ENCODE results near the gene PTPN5.
A peak's percentile ranks its signal among the peaks of the same experiment; 100 is the strongest.
"Not testable (repeated sequence)": the region's sequence is repeated elsewhere in the genome, so short reads cannot be mapped to it uniquely, and the experiment has no call there.

Gene PTPN5

GRCh38 chr11:18704045-18704645 lies 87.5 kb downstream of the PTPN5 start:
- Mint-ChIP-seq H3K27ac (no peak overlapping the region), H3K36me3 (no peaks in the 10 kb centered on the region), H3K4me1 (peaks cover 18% of the 10 kb centered on the region), H3K27me3 (peaks cover 11% of the 10 kb centered on the region), H3K4me3 (peak overlapping the region; percentile 12), H3K9me3 (no peaks in the 10 kb centered on the region)
- ATAC-seq (ENCODE audit: low read depth) (no peak), DNase-seq (ENCODE audit: low spot score in 2 of 2) (no peak)

DNA sequence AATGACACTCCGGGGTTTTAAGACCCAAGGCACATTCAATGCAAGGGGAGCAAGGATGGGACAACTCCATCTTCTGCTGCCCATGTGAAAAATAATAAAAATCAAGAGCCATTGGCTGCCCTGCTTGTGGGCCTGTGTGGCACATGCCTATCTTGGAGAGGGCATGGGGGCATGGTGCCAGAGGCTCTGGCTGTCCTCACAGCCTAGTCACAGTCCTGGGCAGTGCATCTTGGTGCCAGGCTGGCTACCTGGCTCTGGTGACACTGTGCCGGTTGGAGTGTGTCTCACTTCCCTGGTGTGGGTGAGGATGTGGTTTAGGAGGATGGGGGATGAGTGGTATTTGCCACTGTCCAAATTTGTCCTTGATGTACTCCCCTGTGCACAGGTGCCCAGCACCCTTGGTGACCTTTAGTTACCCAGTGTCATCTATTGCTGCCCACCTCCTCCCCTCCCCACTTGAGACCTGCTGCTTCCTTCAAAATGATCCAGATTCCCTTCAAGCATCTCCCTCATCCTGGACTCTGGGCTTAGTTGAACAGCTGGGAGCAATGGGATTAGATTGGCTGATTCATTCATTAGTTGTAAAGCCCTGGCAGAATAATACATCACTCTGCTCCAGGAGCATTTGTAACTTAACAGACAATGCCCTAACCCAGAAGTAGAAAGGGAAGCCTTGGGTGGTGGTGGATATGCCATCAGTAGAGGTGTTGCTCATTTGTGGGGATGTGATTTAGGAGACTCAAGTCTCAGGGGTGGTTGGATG lies 88.4 kb downstream of the PTPN5 start:
- Mint-ChIP-seq H3K27ac (no peak overlapping the region), H3K36me3 (no peaks in the 10 kb centered on the region), H3K4me3 (no peak overlapping the region), H3K4me1 (peaks cover 20% of the 10 kb centered on the region), H3K9me3 (no peaks in the 10 kb centered on the region), H3K27me3 (peaks cover 9% of the 10 kb centered on the region)
- ATAC-seq (ENCODE audit: low read depth) (no peak), DNase-seq (ENCODE audit: low spot score in 2 of 2) (no peak)

GRCh38 chr11:18701614-18702216 lies 89.9 kb downstream of the PTPN5 start:
- peaks cover 7% of the 10 kb centered on the region for H3K27me3 Mint-ChIP-seq
- no peaks in the 10 kb centered on the region for H3K9me3 Mint-ChIP-seq
- H3K27ac Mint-ChIP-seq = no peak overlapping the region
- DNase-seq (ENCODE audit: low spot score in 2 of 2) (no peak), ATAC-seq (ENCODE audit: low read depth) (no peak)
- H3K36me3 Mint-ChIP-seq = no peaks in the 10 kb centered on the region
- no peak overlapping the region for H3K4me3 Mint-ChIP-seq
- H3K4me1 Mint-ChIP-seq = peaks cover 21% of the 10 kb centered on the region

- Mint-ChIP-seq H3K27ac (no peak overlapping the region), H3K4me3 (no peak overlapping the region), H3K9me3 (no peaks in the 10 kb centered on the region), H3K4me1 (peaks cover 15% of the 10 kb centered on the region), H3K27me3 (peaks cover 5% of the 10 kb centered on the region), H3K36me3 (no peaks in the 10 kb centered on the region)
- DNase-seq (ENCODE audit: low spot score in 2 of 2) (no peak), ATAC-seq (ENCODE audit: low read depth) (no peak)
These were observed 90.7 kb downstream of the PTPN5 start for GRCh38 chr11:18700872-18701271.

DNA sequence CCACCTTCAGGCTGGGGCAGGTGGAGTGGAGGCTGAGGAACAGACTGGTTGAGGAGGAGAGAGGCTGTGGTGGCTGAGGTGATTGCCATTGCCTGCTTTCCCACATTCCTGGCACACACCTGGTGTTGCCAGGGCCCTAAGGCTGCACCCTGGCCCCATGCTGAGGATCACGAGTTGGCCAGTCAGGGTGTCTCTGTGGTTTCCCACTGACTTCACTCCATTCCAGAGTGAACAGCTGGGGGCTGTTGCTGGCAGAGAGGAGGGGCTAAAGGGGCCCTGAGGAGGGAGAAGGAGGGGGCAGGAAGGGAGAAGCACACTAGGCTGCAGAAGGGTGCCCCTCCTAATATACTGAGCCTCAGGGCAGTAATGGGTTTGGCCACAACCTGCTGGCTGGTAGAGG lies 91.2 kb downstream of the PTPN5 start:
- Mint-ChIP-seq H3K4me1 (peaks cover 15% of the 10 kb centered on the region), H3K9me3 (no peaks in the 10 kb centered on the region), H3K36me3 (no peaks in the 10 kb centered on the region), H3K27ac (no peak overlapping the region), H3K27me3 (peaks cover 5% of the 10 kb centered on the region), H3K4me3 (peak overlapping the region; percentile 81)
- ATAC-seq (ENCODE audit: low read depth) (no peak), DNase-seq (ENCODE audit: low spot score in 2 of 2) (no peak)

GRCh38 chr11:18699848-18700261 lies 91.7 kb downstream of the PTPN5 start:
- peak overlapping the region; percentile 81 for H3K4me3 Mint-ChIP-seq

GRCh38 chr11:18699269-18699596 lies 92.4 kb downstream of the PTPN5 start:
- peaks cover 5% of the 10 kb centered on the region for H3K27me3 Mint-ChIP-seq
- H3K27ac Mint-ChIP-seq = no peak overlapping the region
- no peak for DNase-seq (ENCODE audit: low spot score in 2 of 2)
- H3K36me3 Mint-ChIP-seq = no peaks in the 10 kb centered on the region
- peaks cover 15% of the 10 kb centered on the region for H3K4me1 Mint-ChIP-seq
- ATAC-seq (ENCODE audit: low read depth) = no peak
- peak overlapping the region; percentile 81 for H3K4me3 Mint-ChIP-seq
- H3K9me3 Mint-ChIP-seq = no peaks in the 10 kb centered on the region

More at GRCh38 chr11:18699848-18700261, 91.7 kb downstream of the PTPN5 start:
- no peaks in the 10 kb centered on the region for H3K36me3 Mint-ChIP-seq
- H3K9me3 Mint-ChIP-seq = no peaks in the 10 kb centered on the region
- peaks cover 5% of the 10 kb centered on the region for H3K27me3 Mint-ChIP-seq
- H3K4me1 Mint-ChIP-seq = peaks cover 15% of the 10 kb centered on the region
- H3K27ac Mint-ChIP-seq = no peak overlapping the region
- ATAC-seq (ENCODE audit: low read depth) (no peak), DNase-seq (ENCODE audit: low spot score in 2 of 2) (no peak)

DNA sequence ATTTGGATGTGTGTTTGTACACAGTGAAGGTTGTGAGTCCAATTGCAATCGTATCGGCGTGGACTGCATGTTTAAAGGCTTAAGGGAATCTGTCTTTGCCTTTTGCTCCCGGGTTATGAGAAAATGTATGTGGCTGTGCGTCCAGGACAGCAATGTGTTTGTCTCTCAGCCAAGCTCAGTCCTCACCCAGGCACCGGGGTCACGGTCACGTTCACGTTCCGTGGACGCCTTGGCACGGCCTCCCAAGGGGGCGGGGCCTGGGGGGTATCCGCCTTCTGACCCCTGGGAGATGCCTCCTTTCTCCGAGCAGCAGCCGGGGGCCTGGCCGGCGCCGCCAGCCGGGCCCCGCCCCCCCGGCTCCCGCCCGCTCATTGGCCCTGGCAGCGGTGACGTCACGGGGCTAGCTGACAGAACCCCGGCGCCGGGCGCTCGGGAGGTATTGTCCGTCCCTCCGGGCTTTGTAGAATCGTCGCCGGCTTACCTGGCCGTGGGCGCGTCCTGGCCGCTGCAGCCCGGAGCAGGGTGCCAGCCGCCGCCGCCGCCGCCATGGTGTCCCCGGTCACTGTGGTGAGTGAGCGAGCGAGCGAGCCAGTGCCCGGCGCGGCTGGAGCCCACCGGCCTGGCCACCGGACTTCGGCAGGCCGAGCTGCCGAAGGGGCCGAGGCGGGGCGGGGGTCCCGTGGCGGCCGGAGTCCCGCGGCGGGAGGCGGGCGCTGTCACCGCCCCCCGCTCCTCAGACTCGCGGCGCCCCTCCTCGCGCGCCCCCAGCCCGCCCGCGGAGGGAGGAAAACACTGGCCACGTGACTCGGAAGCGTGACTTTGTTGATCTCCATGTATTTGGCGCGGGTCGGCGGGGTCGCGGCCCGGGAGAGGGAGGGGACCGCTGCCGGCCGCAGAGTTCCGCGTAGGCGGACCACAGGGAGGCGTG lies 93.0 kb downstream of the PTPN5 start, which contains the start of gene TMEM86A:
Gene TMEM86A (plus strand): TSS at position 439 of the 928 bp plus-strand sequence. CDS start 108 bp downstream, at position 547.
- peaks cover 17% of the 10 kb centered on the region for H3K4me1 Mint-ChIP-seq
- DNase-seq (ENCODE audit: low spot score in 2 of 2) = peak; percentile 77 to 82
- peak; percentile 95 for ATAC-seq (ENCODE audit: low read depth)
- no peaks in the 10 kb centered on the region for H3K36me3 Mint-ChIP-seq
- no peak within 1 kb of the TSS for H3K27ac Mint-ChIP-seq
- H3K27me3 Mint-ChIP-seq = peaks cover 5% of the 10 kb centered on the region
- peak within 1 kb of the TSS; percentile 81 for H3K4me3 Mint-ChIP-seq
- no peaks in the 10 kb centered on the region for H3K9me3 Mint-ChIP-seq

DNA sequence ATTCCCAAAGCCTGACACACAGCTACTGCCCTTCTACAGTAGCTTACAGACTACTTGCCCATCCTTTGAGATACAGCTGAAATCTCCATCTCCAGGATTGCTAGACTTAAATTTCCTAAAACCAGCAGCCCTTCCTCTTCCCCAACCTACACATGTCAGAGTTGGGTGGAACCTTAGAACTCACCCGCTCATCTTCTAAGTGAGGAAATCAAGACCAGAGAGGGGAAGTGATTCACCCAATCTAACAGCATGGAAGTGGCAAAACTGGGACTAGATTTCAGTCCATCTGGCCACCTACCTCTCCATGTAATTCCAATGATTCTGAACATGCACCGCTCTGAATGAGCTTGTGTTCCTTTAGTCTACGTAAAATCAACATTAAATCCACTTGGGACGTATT lies 94.0 kb downstream of the PTPN5 start:
- Mint-ChIP-seq H3K27ac (no peak overlapping the region), H3K4me3 (peak overlapping the region; percentile 80), H3K36me3 (no peaks in the 10 kb centered on the region), H3K9me3 (no peaks in the 10 kb centered on the region), H3K4me1 (peaks cover 18% of the 10 kb centered on the region), H3K27me3 (peaks cover 2% of the 10 kb centered on the region)
- ATAC-seq (ENCODE audit: low read depth) = no peak
- no peak for DNase-seq (ENCODE audit: low spot score in 2 of 2)

DNA sequence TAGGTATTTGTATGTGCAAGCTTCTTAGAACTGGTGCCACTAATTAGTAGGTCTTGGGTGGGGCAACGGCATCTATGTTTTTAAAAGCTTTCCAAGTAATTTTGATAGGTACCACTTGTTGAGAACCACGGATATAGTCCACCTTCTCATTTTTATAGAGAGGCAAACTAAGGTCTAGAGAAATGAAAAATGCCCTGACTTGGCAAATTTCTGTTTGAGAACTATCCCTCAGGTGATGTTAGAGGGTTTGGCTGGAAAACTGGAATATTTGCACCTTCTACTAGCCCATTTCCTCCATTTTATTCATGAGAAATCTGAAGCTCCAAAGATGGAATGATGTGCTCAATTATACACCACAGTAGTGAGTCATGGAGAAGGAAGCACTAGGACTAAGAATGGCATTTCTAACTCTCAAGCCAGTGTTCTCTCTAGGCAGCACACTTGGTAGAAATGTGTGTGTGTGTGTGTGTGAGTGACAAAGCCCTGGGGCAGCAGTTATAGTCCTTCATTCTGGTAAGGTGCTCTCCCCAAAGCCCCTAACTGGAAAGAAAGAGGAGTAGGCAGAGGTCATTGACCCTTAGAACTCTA lies 94.9 kb downstream of the PTPN5 start:
- no peaks in the 10 kb centered on the region for H3K9me3 Mint-ChIP-seq
- H3K27ac Mint-ChIP-seq = no peak overlapping the region
- ATAC-seq (ENCODE audit: low read depth) (no peak), DNase-seq (ENCODE audit: low spot score in 2 of 2) (no peak)
- H3K27me3 Mint-ChIP-seq = peaks cover 2% of the 10 kb centered on the region
- no peaks in the 10 kb centered on the region for H3K36me3 Mint-ChIP-seq
- peaks cover 18% of the 10 kb centered on the region for H3K4me1 Mint-ChIP-seq
- no peak overlapping the region for H3K4me3 Mint-ChIP-seq

GRCh38 chr11:18692941-18693760 lies 98.4 kb downstream of the PTPN5 start:
- ATAC-seq (ENCODE audit: low read depth) (no peak), DNase-seq (ENCODE audit: low spot score in 2 of 2) (no peak)
- Mint-ChIP-seq H3K9me3 (no peaks in the 10 kb centered on the region), H3K27ac (no peak overlapping the region), H3K27me3 (peaks cover 1% of the 10 kb centered on the region), H3K4me1 (peaks cover 8% of the 10 kb centered on the region), H3K36me3 (no peaks in the 10 kb centered on the region), H3K4me3 (no peak overlapping the region)

DNA sequence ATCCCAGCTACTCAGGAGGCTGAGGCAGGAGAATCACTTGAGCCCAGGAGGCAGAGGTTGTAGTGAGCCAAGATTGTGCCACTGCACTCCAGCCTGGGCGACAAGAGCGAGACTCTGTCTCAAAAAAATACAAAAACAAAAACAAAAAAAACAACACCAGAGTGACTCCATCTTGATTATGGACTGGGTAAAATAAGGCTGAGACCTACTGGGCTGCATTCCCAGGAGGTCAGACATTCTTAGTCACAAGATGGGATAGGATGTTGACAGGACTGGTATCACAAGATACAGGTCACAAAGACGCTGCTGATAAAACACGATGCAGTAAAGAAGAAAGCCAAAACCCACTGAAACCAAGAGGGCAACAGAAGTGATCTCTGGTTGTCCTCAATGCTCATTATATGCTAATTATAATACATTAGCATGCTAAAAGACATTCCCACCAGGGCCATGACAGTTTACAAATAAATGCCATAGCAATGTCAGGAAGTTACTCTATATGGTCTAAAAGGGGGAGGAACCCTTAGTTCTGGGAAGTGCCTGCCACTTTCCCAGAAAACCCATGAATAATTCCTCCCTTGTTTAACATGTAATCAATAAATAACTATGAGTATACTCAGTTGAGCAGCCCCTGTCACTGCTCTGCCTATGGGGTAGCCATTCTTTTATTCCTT lies 100.0 kb downstream of the PTPN5 start:
- not testable (repeated sequence) for ATAC-seq (ENCODE audit: low read depth); DNase-seq (ENCODE audit: low spot score in 2 of 2)

More for the DNA sequence above, 100.0 kb downstream of the PTPN5 start:
- not testable (repeated sequence) for H3K9me3 Mint-ChIP-seq, H3K4me3 Mint-ChIP-seq, H3K4me1 Mint-ChIP-seq, H3K27me3 Mint-ChIP-seq, H3K27ac Mint-ChIP-seq, H3K36me3 Mint-ChIP-seq
